Body of pancreas (tissue), 4 donors: ENCODE measurements around the gene ATXN10. TPM values are rescaled to one million over a fixed set of nuclear protein-coding genes. Genes with fewer than 3 reads are reported as not detected.
"Not testable (repeated sequence)": the region's sequence is repeated elsewhere in the genome, so short reads cannot be mapped to it uniquely, and the experiment has no call there.

Experiments
- ATAC-seq: fragments of 150-250 bp; one replicate; pipeline ENCODE4 v1.9.1; 2016
- DNase-seq, 4 donors: peaks; one replicate each; pipeline ENCODE4 v3.0.0-alpha.2; 2019
- H3K27ac ChIP-seq, 4 donors: fragments of 200-600 bp; sonication (generic); 1 replicate in 3 of 4; 2 replicates in 1 of 4; pipeline versions ENCODE4 v1.5.1 to v1.6.1; 2016 to 2019; ENCODE audit warnings: mild to moderate bottlenecking in 1 of 4, mixed read lengths in 1 of 4, moderate library complexity in 1 of 4
- H3K27me3 ChIP-seq, 2 donors: fragments of 200-600 bp; sonication (generic); one replicate each; pipeline ENCODE4 v1.6.0; 2016; ENCODE audit warnings: mild to moderate bottlenecking in 1 of 2
- H3K36me3 ChIP-seq, 2 donors: fragments of 200-600 bp; sonication (generic); replicated peaks in 1 of 2; 2 replicates each; pipeline ENCODE4 v1.5.1; 2016; ENCODE audit warnings: low read depth in 2 of 2; ENCODE audit not compliant: insufficient read depth in 1 of 2
- H3K4me1 ChIP-seq: fragments of 200-600 bp; sonication (generic); one replicate; pipeline ENCODE4 v1.6.0; 2016
- H3K4me3 ChIP-seq, 2 donors: fragments of 200-600 bp; sonication (generic); 1 replicate in 1 of 2; 2 replicates in 1 of 2; pipeline ENCODE4 v1.5.1; 2016 to 2019
- H3K9me3 ChIP-seq, 3 donors: fragments of 200-600 bp; sonication (generic); 1 replicate in 2 of 3; 2 replicates in 1 of 3; pipeline ENCODE4 v1.5.1; 2016
- CTCF ChIP-seq, 7 experiments: fragments of 450-650 bp in 4 of 7; fragments of 200-600 bp in 3 of 7; sonication (generic) in 3 of 7; IDR thresholded peaks; one replicate each; pipeline ENCODE4 v1.5.1; 2016 to 2019; ENCODE audit warnings: antibody characterized with exemption in 7 of 7
- POLR2A ChIP-seq, 3 donors: fragments of 450-650 bp; IDR thresholded peaks; one replicate each; pipeline ENCODE4 v1.6.1; 2016; ENCODE audit warnings: antibody characterized with exemption in 3 of 3, mild to moderate bottlenecking in 2 of 3
- WGBS, 2 donors: methylation state at CpG; one replicate each; pipeline ENCODE4 v1.1.5; 2017; 5-methylcytosine and 5-hydroxymethylcytosine counted together
- intact Hi-C: fragments of 100-400 bp; cut with DNase I; formaldehyde crosslinking; loops from one replicate; pipeline ENCODE4 v1.15.1; 2023
- total RNA-seq, 2 donors: library from RNA; depleted of rRNA; stranded (reverse); fragments of >200 nt; gene quantifications; one replicate each; pipeline ENCODE4 v1.1.0, GENCODE V29; 2016

ATXN10 gene
- total RNA-seq, 2 donors from 2014 or later, result 61.6 to 69.8 TPM

- H3K4me3 ChIP-seq, result no peak overlapping the region
- ATAC-seq, result no peak
- DNase-seq, result no peak
- H3K36me3 ChIP-seq, result no peaks in the 10 kb centered on the region
- intact Hi-C loops, result no loop called here
- no peaks in the 10 kb centered on the region for H3K27me3 ChIP-seq
- TF ChIP-seq POLR2A (IDR thresholded peaks at IDR 0.05), result no peak
- TF ChIP-seq CTCF (IDR thresholded peaks at IDR 0.05), result no peak
- 65 to 94% methylated on average over 1 of the region's 1 CpG for WGBS, 2 donors
- no peaks in the 10 kb centered on the region for H3K9me3 ChIP-seq
- no peak overlapping the region for H3K27ac ChIP-seq
- H3K4me1 ChIP-seq, result peaks cover 28% of the 10 kb centered on the region
These were observed 5.4 kb downstream of the ATXN10 start for GRCh38 chr22:45677063-45677462.

- no peaks in the 10 kb centered on the region for H3K27me3 ChIP-seq
- no peak for ATAC-seq
- no peak for TF ChIP-seq POLR2A (IDR thresholded peaks at IDR 0.05)
- no peak for DNase-seq
- H3K4me3 ChIP-seq, result no peak overlapping the region
- H3K4me1 ChIP-seq, result peaks cover 16% of the 10 kb centered on the region
- H3K36me3 ChIP-seq, result no peaks in the 10 kb centered on the region
- no peak overlapping the region for H3K27ac ChIP-seq
- WGBS, 2 donors, result 81 to 83% methylated on average over 9 of the region's 9 CpGs
- intact Hi-C loops, result no loop called here
- H3K9me3 ChIP-seq, result no peaks in the 10 kb centered on the region
These were observed 7.6 kb downstream of the ATXN10 start for GRCh38 chr22:45678961-45679912.

- TF ChIP-seq POLR2A (IDR thresholded peaks at IDR 0.05) (no peak), CTCF (IDR thresholded peaks at IDR 0.05) (no peak)
- 78 to 81% methylated on average over 5 of the region's 5 CpGs for WGBS, 2 donors
These were observed 9.5 kb downstream of the ATXN10 start for GRCh38 chr22:45680932-45681700.

GRCh38 chr22:45682064-45682463 lies 10.4 kb downstream of the ATXN10 start:
- no peak for ATAC-seq
- DNase-seq, result no peak
- no peak for TF ChIP-seq POLR2A (IDR thresholded peaks at IDR 0.05)
- no peak for TF ChIP-seq CTCF (IDR thresholded peaks at IDR 0.05)
- no peaks in the 10 kb centered on the region for H3K9me3 ChIP-seq
- 77 to 96% methylated on average over 4 of the region's 4 CpGs for WGBS, 2 donors
- no peak overlapping the region for H3K27ac ChIP-seq
- peaks cover 37% of the 10 kb centered on the region for H3K4me1 ChIP-seq
- H3K27me3 ChIP-seq, result no peaks in the 10 kb centered on the region
- H3K36me3 ChIP-seq, result no peaks in the 10 kb centered on the region
- H3K4me3 ChIP-seq, result no peak overlapping the region
- intact Hi-C loops, result no loop called here

More at GRCh38 chr22:45680932-45681700, 9.5 kb downstream of the ATXN10 start:
- ATAC-seq (no peak), DNase-seq (no peak)
- no peak overlapping the region for H3K4me3 ChIP-seq
- no peak overlapping the region for H3K27ac ChIP-seq
- H3K36me3 ChIP-seq, result no peaks in the 10 kb centered on the region
- H3K4me1 ChIP-seq, result peaks cover 29% of the 10 kb centered on the region
- H3K9me3 ChIP-seq, result no peaks in the 10 kb centered on the region
- no peaks in the 10 kb centered on the region for H3K27me3 ChIP-seq
- intact Hi-C loops, result no loop called here

GRCh38 chr22:45682773-45683172 lies 11.1 kb downstream of the ATXN10 start:
- H3K4me3 ChIP-seq, DNase-seq, H3K36me3 ChIP-seq, H3K9me3 ChIP-seq, H3K27ac ChIP-seq, H3K27me3 ChIP-seq, intact Hi-C loops, ATAC-seq: not testable (repeated sequence)
- peaks cover 39% of the 10 kb centered on the region for H3K4me1 ChIP-seq
- 92 to 97% methylated on average over 5 of the region's 5 CpGs for WGBS, 2 donors
